Left renal pelvis (tissue), 4 donors: ENCODE results near the gene GPR65. TPM values are rescaled to one million over a fixed set of nuclear protein-coding genes. Genes with fewer than 3 reads are reported as not detected.

Experiments
- DNase-seq, 4 donors: peaks; one replicate each; pipeline ENCODE4 v3.0.0-alpha.2; 2013; ENCODE audit warnings: low read depth in 4 of 4, low spot score in 3 of 4
- polyA plus RNA-seq, 4 donors: library from polyadenylated mRNA; unstranded; fragments of 120-200 nt; gene quantifications; one replicate each; pipeline ENCODE4 v1.2.1, GENCODE V29; 2013; ENCODE audit not compliant: insufficient read length in 4 of 4

GPR65 gene
- polyA plus RNA-seq, 4 donors = 0.53 to 0.64 (median 0.55) TPM

DNA sequence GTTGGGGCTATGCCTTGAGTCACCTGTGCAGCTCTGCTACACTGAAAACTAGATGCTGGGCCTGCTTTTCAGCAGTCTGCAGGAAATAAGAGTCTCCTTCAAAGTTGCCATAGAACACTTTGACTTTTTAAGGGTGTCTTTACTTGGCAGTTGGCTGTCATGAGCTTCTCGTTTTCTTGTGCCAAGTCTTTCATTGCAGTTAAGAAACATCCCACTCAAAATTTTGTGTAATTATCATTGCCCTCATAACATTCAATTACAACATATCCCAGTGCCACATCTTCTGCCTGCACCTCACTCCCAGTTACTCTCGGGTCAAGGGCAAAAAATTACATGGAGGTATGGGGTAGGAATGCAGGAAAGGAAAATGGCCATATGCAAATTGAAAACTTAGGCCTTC is 29.1 kb downstream of the GPR65 start:
- DNase-seq = no peak

DNA sequence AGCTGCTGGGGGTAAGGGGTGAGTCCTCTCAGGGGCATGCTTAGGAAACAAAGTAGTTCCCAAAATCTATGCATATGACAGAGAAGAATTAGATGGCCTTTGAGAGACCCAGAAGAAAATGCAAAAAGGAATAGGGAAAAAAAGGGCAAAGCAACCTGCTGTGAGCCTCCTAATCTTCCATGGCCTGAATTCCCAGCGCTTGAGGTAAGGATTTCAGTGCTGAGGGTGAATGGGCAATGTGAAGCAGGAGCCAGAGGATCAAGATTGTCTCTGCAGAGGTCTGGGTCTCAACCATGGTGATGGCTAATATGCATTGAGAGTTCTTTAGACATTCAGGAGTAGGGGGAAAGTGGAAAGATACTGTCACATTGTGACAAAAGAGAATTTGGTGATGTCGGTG is 31.5 kb downstream of the GPR65 start:
- no peak for DNase-seq

DNA sequence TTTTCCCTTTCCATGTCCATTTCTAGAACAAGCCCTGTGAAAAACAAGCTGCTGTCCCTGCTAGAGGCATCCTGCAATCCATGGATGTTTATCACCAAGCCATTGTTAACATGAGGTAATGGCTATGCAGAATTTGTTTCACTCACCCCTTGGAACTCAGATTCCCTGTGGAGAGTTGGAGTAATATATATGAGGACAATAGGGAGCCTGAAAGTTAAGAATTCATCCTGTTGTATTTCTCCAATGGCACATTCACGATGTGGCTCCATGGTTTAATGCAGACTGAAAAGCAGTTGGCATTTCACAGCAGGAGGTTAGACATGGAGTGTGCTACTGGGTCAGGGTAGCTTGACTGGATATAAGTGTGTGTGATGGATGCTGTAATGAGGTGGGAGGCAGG is 32.4 kb downstream of the GPR65 start:
- DNase-seq = no peak

DNA sequence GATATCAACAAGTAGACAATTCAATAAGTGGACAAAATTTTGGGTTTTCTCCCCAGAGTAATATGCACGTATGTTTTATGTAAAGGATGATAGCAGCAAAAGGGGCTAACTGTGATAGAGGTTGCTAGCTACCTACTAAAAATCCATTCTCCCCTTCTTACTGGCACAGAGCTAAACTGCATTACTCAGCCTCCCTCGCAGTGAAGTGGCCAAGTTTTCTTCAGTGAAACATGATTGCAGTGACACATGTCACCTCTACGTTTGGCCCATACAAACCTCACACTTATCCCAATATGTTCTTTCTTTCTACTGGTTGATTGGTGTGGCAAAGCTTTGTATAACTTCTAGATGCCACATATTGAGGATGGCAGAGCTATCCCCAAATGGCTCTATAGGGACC is 34.3 kb downstream of the GPR65 start:
- DNase-seq = no peak

DNA sequence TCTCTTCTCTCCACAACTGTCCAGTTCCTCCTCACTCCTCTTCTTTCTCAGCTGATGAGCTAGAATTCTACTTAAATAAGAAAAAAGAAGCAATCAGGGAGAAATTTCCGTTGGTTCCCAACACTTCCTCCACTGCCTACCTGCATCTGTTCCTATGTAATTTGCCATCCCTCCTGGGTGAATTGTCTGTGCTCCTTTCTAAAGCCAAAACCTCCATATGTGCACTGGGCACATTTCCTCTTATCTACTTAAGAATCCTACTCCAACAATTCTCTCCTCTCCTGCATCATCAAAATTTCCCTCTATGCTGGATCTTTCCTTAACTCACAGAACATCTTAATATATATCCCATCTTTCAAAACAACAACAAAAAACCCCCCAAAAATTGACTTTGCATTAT is 35.2 kb downstream of the GPR65 start:
- no peak for DNase-seq

DNA sequence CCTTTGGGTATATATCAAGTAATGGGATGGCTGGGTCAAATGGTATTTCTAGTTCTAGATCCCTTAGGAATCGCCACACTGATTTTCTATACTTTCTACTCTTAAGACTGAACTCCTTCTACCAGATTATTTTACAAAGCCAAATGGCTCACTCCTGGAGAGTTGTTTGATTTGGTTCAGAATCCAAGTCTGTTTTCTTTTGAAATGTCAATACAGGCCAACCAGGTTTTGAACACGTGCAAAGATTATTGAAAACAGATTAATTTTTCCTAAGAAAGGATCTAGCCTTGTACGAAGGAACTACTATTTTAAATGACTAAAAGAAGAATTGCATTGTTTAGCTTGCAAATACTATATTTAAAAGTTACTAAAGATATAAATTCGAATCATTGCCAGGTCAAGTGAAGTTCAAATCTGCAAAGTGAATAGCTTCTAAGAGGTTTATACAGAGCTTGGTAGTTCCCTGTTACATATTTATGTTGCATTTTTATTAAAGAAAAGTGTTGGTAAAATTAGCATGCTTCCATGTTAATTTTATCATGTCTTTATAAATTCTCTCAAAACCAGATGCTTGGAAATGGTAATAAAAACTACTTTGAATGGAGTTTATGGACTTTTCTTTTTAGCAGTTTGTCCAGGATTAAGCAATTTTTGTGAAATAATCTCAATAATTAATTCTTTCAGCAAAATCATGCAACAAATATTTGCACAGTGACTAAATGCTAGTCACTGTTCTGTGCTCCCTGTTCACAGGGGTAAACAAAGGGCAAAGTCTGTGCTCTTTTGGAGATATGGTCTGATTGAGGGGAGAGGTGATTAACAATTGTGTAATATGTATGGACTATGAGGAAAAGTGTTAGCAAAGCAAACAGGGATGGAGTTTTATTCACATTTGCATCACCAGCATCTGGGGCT is 38.9 kb downstream of the GPR65 start:
- DNase-seq = no peak

DNA sequence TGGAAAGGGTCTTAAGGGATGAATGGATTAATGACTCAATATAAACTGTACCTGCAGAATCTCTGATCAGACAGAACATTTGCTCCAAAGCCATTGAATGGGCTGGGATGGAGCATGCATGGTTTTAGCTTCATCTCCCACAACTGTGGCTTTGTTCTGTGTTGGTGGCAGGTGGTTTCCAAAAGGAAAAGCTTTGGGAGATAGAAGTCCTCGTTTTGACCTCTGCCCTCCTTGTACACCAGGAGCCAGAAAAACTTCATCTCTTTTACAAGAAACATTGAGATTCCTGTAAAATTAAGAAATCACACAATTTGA is 39.5 kb downstream of the GPR65 start:
- no peak for DNase-seq

DNA sequence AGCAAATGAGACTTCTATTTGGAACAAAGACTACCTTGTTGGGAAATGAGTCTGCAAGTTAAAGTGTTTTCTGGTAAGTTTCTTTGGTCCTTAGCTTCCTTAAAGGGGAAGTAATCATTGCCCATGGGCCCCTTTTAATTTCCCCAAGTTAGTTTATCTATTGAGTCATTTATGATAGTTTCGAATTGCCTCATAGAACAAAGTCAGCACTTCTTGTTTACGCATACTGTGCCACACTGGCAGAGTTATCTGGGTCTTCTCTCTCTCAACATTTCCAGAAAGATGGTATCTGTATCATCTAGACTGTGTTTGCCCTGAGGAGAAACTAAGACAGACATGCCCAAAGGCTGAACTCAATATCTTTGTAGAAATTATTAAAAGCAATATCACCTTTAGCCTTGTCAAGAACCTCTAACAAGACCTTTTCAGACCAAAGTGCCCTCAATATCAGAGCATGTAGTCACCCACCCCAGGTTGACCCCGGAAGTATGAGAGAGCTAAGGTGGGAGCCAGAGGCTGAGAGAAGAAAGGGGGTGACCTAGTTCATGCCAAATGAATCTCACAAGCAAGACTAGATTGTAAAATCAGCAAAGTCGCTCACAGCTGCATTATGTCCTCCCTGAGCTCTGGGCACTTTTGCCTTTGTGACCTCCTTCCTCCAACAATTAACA is 40.0 kb downstream of the GPR65 start:
- DNase-seq = no peak

DNA sequence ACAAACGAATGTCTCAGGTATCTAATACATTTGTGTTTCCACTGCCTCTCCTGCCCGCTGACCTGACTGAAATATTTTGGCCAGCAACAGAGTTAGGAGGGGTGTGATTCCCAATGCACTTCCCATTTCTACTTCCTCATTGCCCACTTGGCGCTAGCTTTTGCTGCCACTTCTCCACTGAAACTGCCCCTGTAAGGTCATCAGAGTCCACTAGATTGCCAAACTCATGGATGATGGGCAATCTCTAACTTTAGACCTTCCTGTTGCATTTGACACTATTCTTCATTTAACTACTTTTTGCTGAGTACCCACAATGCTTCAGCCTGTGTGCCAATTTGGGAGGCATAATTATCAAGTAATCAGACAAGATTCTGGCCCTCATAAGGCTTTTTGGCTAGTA is 40.8 kb downstream of the GPR65 start:
- no peak for DNase-seq

DNA sequence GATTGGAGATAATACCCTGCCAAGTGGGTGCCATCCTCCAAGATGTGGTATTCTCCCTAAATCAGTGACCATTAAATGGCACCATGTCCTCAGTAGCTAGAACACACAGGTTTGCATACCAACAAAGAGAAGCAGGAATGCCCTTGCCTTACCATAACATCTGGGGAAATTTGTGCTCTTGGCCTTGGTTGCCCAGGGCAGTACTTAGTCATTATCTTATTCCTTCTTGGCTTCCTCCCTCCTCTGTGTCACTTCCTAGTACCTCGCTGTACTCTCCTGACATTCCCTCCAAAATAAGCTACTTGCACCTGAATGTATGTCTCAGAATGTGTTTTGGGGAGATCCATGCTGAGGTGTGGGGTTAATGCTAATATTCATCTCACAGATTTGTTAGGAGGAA is 43.4 kb downstream of the GPR65 start:
- DNase-seq = no peak

DNA sequence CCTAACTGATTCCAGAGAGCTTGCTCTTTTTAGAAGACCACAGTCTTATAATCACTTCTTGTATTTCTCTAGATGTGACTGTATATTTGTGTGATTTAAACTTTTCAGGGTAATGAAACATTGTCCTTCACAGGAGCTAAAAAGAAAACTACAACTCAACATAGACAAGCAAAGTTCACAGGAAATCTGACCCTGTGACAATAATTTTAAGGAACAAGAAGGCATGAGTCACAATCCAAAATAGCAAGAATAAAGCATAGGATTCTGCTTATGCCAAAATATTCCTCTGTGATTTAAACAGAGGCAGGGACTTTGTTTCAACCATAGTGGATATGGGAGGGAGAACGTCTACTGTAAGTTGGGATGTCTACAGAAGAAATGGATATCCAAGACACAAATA is 44.3 kb downstream of the GPR65 start:
- DNase-seq = no peak

DNA sequence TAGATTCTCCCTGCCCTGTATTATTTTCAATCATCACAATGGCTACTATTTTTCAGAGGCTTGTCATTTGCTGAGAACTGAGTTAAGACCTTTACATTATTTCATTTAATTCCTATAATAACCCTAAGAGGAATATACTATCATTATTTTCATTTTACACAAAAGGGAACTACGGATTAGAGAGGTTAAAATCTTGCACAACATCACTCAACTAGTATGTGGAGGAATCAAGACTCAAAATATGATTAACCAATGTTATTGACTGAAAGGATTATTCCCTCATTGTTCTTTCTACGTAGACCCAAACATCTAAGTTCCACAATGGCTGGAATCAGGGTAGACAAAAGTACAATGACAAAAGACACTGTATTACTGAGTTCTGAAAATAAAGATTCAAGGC is 45.0 kb downstream of the GPR65 start:
- no peak for DNase-seq

DNA sequence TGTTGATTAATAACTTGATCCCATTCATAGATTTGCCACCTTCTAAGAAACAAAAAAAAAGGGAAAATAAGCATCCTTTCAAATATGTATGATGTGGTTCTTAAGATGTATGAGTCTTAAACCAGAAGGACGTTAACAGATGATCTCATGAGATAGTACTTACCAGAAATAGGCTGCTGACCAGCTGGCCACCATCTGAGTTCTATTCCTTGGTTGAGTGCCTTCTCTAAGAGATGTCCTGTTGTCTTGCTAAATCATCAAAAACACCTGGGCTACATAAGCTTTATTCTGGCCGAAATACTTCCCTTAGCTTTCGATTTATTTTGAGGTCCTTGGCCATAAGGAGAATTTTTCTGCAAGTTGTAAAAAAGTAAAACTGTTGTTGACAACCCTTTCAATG is 55.6 kb downstream of the GPR65 start:
- DNase-seq = no peak

DNA sequence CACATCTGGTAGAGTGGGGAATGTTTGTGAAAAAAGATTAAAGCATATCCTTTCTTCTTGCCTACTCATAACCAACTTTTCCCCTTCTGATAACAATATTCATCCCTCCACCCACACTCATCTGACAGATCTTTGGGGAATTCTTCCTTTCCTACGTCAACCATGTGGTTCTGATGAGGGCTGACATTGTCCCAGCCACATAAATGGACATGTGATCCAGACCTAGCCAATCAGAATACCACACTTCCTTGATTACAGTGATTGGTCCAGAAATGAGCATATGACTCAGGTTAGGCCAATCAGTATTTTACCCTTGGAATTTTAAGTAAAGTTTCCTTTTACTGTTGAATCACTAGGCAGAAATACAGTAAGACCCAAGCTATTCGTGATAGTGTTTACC is 58.9 kb downstream of the GPR65 start:
- DNase-seq = no peak

Other genes with a start within 250 kb of the GPR65 start
- gene GALC, start 12.0 kb upstream of the GPR65 start, polyA plus RNA-seq = 10 to 100 TPM; 38.3 to 49.6 (median 40.0) TPM